Fibroblast of upper back skin (primary cell): ENCODE results near the gene ACOT4.
"Not testable (repeated sequence)": the region's sequence is repeated elsewhere in the genome, so short reads cannot be mapped to it uniquely, and the experiment has no call there.

Experiments
- DNase-seq: peaks from one replicate; pipeline ENCODE4 v3.0.0-alpha.2; 2013

The ACOT4 gene

DNA sequence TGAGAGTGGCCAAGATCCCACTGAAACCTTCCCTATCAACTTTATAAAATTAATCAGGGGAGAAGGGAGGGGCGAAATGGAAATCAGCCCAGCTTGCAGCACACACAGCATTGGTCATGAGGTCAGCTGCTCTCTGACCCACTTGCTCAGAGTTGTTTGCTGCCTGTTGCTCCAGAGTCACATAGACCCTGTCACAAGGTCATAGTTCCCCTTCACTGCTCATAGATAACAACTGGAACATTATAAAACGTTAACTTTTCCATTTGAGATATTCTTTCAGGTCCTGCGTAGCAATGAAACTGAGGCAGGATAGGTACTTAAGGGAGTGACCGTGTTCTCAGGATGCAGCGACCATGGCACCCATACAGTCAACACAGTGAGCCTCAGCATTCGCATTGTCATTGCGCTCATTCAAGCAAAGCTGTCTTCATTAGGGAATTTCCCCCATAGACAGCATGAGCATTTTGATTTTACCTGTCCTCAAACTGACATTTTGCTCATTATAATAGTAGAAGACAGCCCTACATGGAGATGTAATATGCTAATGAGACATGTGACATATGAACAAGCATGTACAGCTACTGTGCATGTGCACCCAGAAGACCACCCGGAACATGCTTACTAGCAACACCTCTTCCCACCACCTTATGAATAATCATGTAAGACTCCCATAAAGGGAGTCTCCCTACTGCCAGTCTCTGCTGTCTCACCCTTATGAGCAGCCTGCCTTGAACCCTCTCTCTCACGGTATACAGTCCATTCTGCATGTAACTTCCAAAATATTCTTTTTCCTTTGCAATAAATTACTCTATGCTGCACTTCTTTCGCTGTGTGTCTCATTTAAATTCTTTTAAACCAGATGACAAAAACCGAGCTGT, 9.3 kb upstream of the ACOT4 start:
- not testable (repeated sequence) for DNase-seq

DNA sequence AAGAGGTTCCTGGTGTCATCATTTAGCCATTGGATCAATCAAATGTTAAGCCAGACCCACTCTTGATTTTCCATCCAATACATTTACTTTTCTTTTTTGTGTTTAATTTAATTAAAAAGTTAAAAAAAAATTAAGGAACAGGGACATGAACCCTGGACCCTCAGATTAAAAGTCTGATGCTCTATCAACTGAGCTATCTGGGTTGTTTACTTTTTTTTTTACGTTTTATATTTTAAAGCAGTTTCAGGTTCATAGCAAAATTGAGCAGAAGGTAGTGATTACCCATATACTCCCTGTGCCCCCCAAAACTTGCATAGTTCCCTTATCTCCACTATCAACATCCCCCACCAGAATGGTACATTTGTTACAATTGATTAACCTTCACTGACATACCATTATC, 3.0 kb upstream of the ACOT4 start:
- no peak for DNase-seq

DNA sequence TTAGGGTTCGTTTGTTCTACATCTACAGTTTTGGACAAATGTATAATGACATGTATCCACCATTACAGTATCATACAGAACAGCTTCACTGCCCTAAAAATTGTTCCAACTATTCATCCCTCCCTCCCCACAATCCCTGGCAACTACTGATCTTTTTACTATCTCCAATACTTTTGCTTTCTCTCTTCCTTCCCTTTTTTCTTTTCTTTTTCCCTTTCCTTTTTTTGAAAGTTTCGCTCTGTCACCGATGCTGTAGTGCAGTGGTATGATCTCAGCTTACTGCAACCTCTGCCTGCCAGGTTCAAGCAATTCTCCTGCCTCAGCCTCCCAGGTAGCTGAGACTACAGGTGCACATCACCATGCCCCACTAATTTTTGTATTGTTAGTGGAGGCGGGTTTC, 2.6 kb upstream of the ACOT4 start:
- DNase-seq, result no peak

DNA sequence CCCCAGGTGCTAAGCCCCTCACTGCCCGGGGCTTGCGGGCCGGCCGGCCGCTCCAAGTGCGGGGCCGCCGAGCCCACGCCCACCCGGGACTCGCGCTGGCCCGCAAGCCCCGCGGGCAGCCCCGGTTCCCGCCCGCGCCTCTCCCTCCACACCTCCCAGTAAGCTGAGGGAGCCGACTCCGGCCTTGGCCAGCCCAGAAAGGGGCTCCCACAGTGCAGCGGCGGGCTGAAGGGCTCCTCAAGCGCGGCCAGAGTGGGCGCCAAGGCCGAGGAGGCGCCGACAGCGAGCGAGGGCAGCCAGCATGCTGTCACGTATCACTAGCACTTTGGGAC, 1.0 kb upstream of the ACOT4 start:
- not testable (repeated sequence) for DNase-seq

- DNase-seq, result no peak
Observed at GRCh38 chr14:73594491-73594890, 2.8 kb downstream of the ACOT4 start.

GRCh38 chr14:73599499-73599898, 7.8 kb downstream of the ACOT4 start:
- no peak for DNase-seq

DNA sequence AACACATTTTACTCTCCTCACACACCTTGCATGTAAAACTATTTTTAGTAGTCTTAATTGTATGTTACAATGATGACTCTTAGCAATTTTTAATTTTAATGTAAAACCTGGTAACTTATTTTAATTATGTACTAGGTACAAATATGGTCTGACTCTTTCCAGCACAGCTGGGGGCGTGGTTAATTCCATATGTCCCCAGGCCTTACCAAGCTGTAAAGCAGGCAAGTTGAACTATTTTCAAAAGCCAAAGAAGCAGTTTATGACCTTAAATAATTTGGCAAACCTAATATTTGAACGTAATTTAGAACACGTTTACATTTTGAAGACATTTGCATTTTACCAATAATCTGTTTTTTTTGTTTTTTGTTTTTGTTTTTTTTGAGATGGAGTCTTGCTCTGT, 11.3 kb downstream of the ACOT4 start:
- no peak for DNase-seq

GRCh38 chr14:73606271-73606670, 14.6 kb downstream of the ACOT4 start:
- no peak for DNase-seq

GRCh38 chr14:73607241-73607640, 15.6 kb downstream of the ACOT4 start:
- no peak for DNase-seq

DNA sequence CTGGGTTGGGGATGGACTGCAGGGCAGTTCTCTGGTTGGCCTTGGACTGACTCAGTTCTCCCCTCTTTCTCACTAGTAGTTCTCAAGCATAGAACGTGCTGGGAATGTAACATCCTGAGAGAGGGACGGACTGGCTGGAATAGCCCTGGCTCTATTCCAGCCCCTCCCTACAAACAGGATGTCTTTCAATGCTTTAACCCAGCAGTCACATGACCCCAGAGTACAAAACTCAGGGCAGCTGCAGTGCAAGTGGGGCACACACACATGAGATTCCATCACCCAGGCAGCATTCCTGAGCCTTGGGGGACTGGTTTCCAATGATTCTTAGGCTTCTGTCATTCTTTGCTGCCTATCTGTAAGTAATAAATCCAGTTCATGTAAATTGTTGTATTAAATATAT, 19.0 kb downstream of the ACOT4 start:
- peak; percentile 29 for DNase-seq

- DNase-seq, result peak; percentile 61
Observed at GRCh38 chr14:73612339-73613045, 20.8 kb downstream of the ACOT4 start, which contains the start of gene ACOT6. ACOT6 (plus strand) TSS chr14:73612517; CDS start chr14:73612572, 55 bp downstream.

DNA sequence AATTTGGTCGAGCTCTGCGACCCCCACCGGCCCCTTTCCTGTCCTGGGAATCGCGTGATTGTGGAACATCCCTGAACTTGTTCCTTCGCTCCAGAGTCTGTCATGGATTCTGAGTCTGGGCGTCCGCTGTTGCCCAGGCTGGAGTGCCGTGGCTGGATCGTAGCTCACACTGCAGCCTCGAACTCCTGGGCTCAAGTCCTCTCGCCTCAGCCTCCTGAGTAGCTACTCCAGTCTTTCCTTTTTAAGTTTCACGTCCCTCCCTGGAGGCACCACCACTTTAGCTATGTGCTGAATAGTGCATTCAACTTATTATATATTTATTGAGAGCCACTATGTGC, 21.3 kb downstream of the ACOT4 start:
- DNase-seq, result no peak

DNA sequence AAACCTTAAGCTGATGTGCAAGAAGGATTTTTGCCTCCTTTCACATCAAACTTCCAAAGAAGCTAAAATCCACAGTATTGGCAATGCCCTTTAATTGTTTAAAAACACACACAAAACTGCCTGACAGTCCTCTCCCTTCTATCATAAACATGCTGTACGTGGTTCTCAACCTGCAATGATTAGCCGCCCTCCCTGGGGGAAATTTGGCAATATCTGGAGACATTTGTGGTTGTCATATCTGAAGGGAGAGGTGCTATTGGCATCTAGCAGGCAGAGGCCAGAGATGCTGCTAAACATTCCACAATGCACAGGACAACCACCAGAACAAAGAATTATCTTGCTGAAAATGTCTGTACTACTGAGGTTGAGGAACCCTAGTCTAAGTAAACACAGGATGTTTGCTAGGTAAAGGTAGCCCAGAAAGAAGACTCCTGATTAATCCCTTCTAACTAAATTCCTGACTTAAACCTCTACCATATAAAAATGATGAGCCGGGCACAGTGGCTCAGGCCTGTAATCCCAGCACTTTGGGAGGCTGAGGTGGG, 21.8 kb downstream of the ACOT4 start:
- no peak for DNase-seq

GRCh38 chr14:73616831-73617230, 25.2 kb downstream of the ACOT4 start:
- DNase-seq, result no peak

GRCh38 chr14:73619524-73619923, 27.9 kb downstream of the ACOT4 start:
- no peak for DNase-seq

GRCh38 chr14:73620268-73620667, 28.6 kb downstream of the ACOT4 start:
- no peak for DNase-seq

- no peak for DNase-seq
Observed at GRCh38 chr14:73623504-73624054, 31.9 kb downstream of the ACOT4 start.

DNA sequence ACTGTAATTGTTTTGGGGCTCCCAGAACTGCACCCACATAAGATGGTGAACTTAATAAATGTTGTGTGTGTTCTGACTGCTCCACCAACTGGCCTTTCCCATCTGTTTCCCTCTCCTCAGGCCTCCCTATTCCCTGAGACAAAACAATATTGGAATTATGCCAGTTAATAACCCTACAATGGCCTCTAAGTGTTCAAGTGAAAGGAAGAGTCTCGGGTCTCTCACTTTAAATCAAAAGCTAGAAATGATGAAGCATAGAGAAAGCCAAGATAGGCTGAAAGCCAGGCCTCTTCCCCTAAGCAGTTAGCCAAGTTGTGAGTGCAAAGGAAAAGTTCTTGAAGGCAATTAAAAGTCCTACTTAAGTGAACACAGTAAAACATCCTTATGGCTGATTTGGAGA, 34.0 kb downstream of the ACOT4 start:
- no peak for DNase-seq

GRCh38 chr14:73627151-73627558, 35.5 kb downstream of the ACOT4 start:
- DNase-seq, result no peak

DNA sequence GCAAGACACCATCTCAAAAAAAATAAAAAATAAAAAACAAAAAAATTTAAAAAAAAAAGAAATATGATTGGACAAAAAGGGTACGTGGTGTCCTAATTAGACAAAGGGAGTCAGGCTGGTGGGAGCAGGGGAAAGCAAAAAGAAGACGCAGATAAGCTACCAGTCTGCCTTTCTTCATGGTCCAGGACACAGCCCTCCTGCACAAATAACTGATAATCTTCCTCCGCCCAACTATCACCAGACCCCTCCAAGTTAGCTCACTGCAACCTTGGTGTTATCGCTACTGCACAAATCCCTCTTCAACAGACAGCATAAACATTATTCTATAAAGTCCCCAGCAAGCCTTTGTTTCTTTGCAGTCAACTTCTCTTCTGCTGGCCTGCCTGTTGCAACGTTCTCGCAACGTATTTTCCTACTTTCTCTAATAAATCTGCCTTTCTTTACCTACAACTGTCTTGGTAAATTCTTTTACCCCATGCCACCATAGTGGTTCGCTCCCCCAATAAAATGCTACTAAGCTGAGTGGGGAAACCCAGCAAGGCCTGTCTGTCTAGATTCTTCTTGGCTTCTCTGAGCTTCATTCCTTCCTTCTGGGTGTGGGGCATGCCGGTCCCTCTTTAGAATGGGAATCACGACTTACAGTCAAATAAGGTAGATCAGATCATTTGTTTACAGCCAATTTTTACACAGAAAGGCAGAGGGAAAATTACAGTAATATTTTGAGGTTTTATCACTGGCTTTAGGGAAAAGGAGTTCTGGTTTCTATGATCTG, 38.5 kb downstream of the ACOT4 start:
- no peak for DNase-seq

- peak; percentile 68 for DNase-seq
Observed at GRCh38 chr14:73633116-73634010, 41.7 kb downstream of the ACOT4 start.
